Measurements from ENCODE around the gene MZF1.
A peak's percentile ranks its signal among the peaks of the same experiment; 100 is the strongest.

MZF1 gene

DNA sequence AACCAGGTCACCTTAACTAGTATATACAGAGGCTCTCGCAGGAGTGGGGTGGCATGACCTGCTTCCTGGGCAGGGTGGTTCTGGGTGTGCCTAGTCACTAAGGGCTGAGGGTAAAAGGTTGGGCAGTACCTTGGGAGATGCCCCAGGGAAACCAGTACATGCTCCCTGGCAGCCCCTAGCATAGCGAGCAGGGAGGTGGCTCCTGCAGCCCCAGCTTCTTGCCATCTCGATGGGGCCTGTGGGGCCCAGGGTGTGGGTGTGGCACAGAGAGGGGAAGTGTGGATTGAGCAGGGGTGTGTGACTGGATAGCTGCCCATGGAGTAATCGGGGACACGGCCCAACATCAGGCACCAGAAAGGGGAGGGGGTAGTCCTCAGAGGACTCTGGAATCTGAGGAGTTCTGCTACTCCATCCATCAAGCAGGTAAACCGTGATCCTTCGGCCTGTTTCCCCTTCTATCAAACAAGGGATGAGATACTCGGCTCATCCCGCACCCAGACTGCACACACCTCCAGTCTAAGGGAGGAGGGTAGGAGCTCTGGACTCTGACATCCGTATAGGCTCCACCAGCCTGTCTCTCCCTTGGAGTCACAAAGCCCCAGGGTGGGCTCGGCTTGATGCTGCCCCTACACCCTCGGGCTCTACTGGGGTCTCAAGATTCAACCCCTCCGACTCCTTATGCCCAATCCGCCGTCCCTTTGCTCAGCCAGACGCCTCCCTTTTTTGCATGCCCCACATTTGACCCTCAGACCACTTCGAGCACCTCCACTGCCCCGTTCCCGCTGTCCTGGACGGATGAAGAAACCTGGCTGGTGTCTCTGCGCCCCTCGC, 54.7 kb downstream of the MZF1 start (continued):
- no peak for TF ChIP-seq ZNF354C (tag by site-specific recombination; IDR thresholded peaks at IDR 0.05; ENCODE audit: borderline replicate concordance, low read depth)
- no peak for TF ChIP-seq RBAK (tag by site-specific recombination; IDR thresholded peaks at IDR 0.05)
- TF ChIP-seq, protein P1, sequence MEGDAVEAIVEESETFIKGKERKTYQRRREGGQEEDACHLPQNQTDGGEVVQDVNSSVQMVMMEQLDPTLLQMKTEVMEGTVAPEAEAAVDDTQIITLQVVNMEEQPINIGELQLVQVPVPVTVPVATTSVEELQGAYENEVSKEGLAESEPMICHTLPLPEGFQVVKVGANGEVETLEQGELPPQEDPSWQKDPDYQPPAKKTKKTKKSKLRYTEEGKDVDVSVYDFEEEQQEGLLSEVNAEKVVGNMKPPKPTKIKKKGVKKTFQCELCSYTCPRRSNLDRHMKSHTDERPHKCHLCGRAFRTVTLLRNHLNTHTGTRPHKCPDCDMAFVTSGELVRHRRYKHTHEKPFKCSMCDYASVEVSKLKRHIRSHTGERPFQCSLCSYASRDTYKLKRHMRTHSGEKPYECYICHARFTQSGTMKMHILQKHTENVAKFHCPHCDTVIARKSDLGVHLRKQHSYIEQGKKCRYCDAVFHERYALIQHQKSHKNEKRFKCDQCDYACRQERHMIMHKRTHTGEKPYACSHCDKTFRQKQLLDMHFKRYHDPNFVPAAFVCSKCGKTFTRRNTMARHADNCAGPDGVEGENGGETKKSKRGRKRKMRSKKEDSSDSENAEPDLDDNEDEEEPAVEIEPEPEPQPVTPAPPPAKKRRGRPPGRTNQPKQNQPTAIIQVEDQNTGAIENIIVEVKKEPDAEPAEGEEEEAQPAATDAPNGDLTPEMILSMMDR (tag by site-specific recombination; IDR thresholded peaks at IDR 0.05): peak; percentile 75
- TF ChIP-seq SCRT2 (tag by site-specific recombination; IDR thresholded peaks at IDR 0.05): no peak
- no peak for TF ChIP-seq ZNF660 (tag by site-specific recombination; IDR thresholded peaks at IDR 0.05)
- no peak for TF ChIP-seq ZNF585B (tag by site-specific recombination; IDR thresholded peaks at IDR 0.05)
- TF ChIP-seq ZNF629 (tag by site-specific recombination; IDR thresholded peaks at IDR 0.05): no peak
- no peak for TF ChIP-seq ZNF112 (tag by site-specific recombination; IDR thresholded peaks at IDR 0.05)
- no peak for TF ChIP-seq KLF16 (tag by site-specific recombination; IDR thresholded peaks at IDR 0.05)
- TF ChIP-seq ZNF521 (tag by site-specific recombination; IDR thresholded peaks at IDR 0.05): no peak
- TF ChIP-seq ZNF302 (tag by site-specific recombination; IDR thresholded peaks at IDR 0.05; ENCODE audit: low read depth): no peak
- TF ChIP-seq, protein P2, sequence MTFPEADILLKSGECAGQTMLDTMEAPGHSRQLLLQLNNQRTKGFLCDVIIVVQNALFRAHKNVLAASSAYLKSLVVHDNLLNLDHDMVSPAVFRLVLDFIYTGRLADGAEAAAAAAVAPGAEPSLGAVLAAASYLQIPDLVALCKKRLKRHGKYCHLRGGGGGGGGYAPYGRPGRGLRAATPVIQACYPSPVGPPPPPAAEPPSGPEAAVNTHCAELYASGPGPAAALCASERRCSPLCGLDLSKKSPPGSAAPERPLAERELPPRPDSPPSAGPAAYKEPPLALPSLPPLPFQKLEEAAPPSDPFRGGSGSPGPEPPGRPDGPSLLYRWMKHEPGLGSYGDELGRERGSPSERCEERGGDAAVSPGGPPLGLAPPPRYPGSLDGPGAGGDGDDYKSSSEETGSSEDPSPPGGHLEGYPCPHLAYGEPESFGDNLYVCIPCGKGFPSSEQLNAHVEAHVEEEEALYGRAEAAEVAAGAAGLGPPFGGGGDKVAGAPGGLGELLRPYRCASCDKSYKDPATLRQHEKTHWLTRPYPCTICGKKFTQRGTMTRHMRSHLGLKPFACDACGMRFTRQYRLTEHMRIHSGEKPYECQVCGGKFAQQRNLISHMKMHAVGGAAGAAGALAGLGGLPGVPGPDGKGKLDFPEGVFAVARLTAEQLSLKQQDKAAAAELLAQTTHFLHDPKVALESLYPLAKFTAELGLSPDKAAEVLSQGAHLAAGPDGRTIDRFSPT (tag by site-specific recombination; IDR thresholded peaks at IDR 0.05): no peak
- TF ChIP-seq HOXD13 (CRISPR knock-in tag; IDR thresholded peaks at IDR 0.05; ENCODE audit: borderline replicate concordance): 0 out of 2 replicates have a peak, but pooled peaks have one; percentile 29
- no peak for TF ChIP-seq ZSCAN5A (tag by site-specific recombination; IDR thresholded peaks at IDR 0.05)
- no peak for TF ChIP-seq GLIS1 (tag by site-specific recombination; IDR thresholded peaks at IDR 0.05)
- no peak for TF ChIP-seq ZNF701 (tag by site-specific recombination; IDR thresholded peaks at IDR 0.05)
- TF ChIP-seq ZFP37 (tag by site-specific recombination; IDR thresholded peaks at IDR 0.05): no peak
- no peak for TF ChIP-seq ZNF133 (tag by site-specific recombination; IDR thresholded peaks at IDR 0.05)
- 0 out of 2 replicates have a peak, but pooled peaks have one; percentile 53 for TF ChIP-seq PBX3 (CRISPR knock-in tag; IDR thresholded peaks at IDR 0.05)
- no peak for TF ChIP-seq ZNF341 (tag by site-specific recombination; IDR thresholded peaks at IDR 0.05; ENCODE audit: low read depth)
- TF ChIP-seq, protein P3, sequence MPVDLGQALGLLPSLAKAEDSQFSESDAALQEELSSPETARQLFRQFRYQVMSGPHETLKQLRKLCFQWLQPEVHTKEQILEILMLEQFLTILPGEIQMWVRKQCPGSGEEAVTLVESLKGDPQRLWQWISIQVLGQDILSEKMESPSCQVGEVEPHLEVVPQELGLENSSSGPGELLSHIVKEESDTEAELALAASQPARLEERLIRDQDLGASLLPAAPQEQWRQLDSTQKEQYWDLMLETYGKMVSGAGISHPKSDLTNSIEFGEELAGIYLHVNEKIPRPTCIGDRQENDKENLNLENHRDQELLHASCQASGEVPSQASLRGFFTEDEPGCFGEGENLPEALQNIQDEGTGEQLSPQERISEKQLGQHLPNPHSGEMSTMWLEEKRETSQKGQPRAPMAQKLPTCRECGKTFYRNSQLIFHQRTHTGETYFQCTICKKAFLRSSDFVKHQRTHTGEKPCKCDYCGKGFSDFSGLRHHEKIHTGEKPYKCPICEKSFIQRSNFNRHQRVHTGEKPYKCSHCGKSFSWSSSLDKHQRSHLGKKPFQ (tag by site-specific recombination; IDR thresholded peaks at IDR 0.05): no peak
- no peak for TF ChIP-seq ZNF324 (tag by site-specific recombination; IDR thresholded peaks at IDR 0.05)
- no peak for TF ChIP-seq SP3 (tag by site-specific recombination; IDR thresholded peaks at IDR 0.05)
